HT-29 (cell line): ENCODE results near the gene PSAPL1. TPM values are rescaled to one million over a fixed set of nuclear protein-coding genes. Genes with fewer than 3 reads are reported as not detected.
A peak's percentile ranks its signal among the peaks of the same experiment; 100 is the strongest.

Experiments used
- DNase-seq: peaks from one replicate; pipeline ENCODE4 v3.0.0-alpha.2; 2015; ENCODE audit warnings: low spot score
- total RNA-seq: library from RNA; depleted of rRNA; stranded (reverse); fragments of >200 nt; shearing (Covaris generic); gene quantifications from 2 replicates; pipeline ENCODE4 v1.2.3, GENCODE V29; 2014; rRNA removed

The PSAPL1 gene, protein sequence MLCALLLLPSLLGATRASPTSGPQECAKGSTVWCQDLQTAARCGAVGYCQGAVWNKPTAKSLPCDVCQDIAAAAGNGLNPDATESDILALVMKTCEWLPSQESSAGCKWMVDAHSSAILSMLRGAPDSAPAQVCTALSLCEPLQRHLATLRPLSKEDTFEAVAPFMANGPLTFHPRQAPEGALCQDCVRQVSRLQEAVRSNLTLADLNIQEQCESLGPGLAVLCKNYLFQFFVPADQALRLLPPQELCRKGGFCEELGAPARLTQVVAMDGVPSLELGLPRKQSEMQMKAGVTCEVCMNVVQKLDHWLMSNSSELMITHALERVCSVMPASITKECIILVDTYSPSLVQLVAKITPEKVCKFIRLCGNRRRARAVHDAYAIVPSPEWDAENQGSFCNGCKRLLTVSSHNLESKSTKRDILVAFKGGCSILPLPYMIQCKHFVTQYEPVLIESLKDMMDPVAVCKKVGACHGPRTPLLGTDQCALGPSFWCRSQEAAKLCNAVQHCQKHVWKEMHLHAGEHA
- total RNA-seq: not detected in 2 replicates

GRCh38 chr4:7434766-7435150 lies at the start of gene PSAPL1:
PSAPL1 (minus strand) TSS chr4:7434930; CDS start chr4:7434879, 51 bp downstream.
- DNase-seq: peak; percentile 29

DNA sequence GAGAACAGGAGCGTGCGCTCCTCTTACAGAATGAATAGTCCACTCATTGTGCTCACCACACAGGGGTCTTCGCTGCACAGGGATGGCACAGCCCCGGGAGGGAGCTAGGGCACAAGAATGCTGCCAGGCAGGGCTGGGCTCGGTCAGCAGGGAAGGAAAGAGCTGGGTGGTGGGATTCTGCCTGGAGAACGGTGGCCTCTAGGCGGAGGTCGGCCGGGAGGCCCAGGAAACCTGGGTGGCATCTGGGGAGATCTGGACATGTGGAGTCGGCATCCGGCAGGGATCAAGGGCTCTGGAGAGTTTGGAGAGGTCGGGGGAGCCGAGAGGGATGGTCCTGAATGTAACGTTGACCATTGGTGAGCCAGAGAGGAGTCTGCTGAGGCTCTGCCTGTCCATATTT lies 46.5 kb upstream of the PSAPL1 start:
- DNase-seq: no peak

GRCh38 chr4:7480423-7480822 lies 45.7 kb upstream of the PSAPL1 start:
- DNase-seq: no peak

GRCh38 chr4:7478665-7479064 lies 43.9 kb upstream of the PSAPL1 start:
- no peak for DNase-seq

DNA sequence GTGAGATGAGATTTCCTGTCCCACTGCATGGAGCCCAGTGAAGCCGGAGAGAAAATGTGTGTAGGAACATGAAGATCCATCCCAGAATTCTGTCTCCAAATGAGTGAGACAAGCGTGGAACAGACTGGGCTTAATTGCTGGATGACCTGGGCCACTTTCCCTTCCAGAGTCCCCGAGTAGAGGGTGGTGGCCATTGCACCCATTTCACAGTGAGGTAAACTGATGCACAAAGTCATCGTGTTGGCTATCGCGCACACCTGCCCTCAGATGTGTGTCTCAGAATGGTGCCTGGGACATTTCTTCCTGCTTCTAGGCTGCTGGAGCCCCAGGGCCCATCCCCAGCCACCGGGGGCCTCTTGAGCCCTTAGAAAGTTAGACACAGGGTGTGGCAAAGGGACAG lies 43.0 kb upstream of the PSAPL1 start:
- DNase-seq: no peak

DNA sequence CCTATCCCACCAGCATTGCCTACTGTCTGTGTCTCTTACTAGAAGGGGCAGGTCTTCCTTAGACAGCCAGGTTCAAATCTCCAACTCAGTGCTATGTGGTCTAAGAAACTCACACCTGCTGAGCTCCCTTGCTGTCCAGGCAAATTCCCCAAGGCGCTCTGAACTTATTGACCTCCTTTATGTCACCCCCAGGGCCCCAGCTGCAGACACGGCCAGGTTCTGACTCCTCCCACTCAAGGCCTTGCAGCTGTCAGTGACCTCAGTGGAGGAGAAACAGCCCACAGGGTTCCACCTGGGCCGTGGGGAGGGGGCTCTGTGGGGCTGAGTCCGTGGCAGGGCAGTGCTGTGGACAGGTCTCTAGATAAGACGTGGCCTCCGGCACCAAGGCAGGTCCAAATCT lies 42.1 kb upstream of the PSAPL1 start:
- no peak for DNase-seq

DNA sequence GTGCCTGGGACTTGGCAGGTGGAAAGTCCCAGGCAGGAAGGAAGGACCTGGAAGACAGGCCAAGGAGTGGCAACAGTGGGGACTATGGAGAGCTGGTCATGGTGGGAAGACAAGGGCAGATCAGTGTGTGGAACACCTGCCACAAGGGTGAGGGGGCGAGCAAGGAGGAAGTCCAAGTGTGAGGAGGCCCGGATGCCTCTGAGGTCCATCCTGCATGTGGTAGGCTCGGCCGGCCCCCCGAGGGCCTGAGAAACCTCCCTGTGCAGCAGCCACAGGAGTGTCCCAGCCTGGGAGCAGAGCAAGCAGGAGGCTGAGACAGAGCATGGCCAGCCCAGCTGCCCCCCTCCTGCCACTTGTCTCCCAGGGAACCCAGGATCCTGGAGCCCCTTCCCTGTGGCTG lies 40.5 kb upstream of the PSAPL1 start:
- no peak for DNase-seq

DNA sequence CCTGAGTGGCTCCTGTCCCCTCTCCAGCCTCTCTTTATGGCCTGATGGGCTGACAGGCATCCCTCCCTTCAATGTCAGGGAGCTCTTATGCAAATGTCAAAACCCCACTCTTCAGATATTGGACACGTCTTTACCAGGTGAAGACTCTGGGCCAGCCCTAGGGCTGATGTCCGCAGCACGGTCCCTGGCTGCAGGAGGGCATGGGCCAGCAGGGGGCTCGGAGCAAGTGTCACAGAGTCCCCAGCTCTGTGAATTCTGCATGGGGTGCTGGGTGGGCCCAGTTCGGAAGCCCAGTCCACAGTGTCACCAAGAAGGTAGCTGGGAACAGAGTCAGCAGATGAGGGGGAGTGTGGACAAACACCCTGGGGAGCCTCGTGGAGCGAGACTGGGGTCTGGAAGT lies 39.6 kb upstream of the PSAPL1 start:
- no peak for DNase-seq

GRCh38 chr4:7473081-7473480 lies 38.4 kb upstream of the PSAPL1 start:
- no peak for DNase-seq

DNA sequence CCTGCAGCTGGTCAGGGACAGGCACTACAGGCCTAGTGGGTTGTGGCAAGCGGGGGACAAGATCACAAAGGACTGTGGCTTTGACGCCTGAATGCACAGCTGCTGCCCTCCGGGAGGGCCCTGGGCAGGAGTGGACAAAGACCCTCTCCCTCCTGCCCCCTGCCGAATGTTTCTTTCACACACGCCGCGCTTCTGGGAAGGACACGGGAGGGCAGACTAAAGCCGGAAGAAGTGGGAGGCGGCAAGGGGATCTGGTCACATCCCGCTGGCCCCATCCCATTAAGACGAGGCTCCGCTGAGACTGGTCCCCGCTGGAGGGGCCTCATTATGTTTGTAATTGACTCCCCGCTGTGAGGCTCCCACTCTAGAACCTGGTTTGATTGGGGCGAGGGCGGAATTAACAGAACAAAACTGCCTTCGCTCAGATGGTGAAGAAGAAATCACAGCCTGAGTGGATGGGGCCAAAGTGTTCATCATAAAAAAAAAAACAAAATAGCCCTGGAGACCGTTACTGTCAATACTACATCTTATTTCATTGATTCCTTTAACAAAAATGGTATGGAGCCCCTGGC lies 37.8 kb upstream of the PSAPL1 start:
- DNase-seq: no peak

DNA sequence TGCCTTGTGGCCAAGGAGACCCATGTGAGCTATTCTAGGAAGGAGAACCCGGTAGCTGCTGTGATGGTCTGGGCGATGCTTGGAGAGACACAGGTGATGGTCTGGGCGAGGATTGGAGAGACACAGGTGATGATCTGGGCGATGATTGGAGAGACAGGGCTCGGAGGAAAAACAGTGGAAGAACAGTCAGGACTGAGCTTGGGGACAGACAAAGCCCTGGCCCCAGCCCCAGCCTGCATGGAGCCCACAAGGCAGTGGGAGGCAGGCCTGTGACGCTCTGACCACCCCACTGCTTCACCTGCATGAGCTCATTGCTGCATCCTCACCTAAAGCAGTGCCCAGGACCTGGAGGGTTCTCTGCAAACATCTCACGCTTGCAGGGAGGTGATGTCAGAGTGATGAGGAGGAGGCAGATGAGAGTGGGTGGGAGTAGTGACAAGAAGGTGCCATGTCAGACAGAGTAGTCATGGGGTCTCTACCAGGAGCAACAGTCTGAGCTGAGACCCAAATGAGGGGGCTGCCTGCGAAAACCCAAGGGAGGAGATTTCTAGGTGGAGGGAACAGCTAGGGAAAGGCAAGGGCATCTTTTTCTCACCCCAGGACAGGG lies 35.9 kb upstream of the PSAPL1 start:
- no peak for DNase-seq

DNA sequence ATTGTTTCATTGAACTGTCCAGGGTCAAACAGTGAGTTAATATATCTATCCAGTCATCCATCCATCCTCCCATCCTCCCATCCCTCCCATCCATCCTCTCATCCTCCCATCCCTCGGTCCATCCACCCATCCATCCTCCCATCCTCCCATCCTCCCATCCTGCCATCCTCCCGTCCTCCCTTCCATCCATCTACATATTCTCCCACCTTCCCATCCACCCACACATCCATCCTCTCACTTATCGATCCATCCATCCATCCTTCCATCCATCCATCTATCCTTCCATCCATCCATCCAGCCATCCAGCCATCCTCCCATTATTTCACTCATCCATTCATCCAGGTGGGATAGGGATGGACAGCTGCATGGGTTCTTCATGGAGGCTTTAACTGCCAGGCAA lies 35.4 kb upstream of the PSAPL1 start:
- DNase-seq: no peak

DNA sequence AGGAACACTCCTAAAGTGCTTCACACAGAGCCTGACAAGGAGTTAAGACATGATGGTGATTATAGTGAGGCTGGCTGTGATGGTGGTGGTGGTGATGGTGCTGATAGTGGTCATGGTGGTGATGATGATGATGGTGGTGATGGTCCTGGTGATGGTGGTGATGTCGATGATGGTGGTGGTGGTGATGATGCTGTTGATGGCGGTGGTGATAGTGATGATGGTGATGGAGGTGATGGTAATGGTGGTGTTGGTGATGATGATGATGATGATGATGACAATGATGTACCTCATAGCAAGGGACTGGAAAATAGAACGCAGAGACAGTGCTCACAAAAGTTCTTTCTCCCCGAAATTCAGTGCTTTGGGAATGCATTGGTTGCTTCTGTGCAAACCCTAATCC lies 34.3 kb upstream of the PSAPL1 start:
- no peak for DNase-seq

DNA sequence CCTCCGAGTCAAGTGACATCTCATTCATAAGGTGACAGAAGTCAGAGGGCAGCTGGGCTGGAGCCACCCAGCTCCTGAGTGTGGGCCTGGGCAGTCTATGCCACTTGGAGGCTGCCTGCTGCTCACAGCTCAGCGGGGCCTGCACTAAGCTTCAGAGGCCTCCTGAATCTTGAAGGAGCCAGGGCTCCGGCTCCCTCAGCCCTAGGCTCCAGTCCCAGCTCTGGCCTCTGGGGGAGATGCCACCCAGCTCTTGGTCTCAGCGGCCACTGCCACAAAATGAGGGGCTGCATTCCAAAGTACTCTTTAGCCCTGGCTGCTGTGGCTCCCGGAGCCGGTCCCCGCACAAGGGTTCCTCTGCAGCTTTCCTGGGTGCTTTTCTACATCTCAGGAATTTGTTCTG lies 32.7 kb upstream of the PSAPL1 start:
- no peak for DNase-seq

DNA sequence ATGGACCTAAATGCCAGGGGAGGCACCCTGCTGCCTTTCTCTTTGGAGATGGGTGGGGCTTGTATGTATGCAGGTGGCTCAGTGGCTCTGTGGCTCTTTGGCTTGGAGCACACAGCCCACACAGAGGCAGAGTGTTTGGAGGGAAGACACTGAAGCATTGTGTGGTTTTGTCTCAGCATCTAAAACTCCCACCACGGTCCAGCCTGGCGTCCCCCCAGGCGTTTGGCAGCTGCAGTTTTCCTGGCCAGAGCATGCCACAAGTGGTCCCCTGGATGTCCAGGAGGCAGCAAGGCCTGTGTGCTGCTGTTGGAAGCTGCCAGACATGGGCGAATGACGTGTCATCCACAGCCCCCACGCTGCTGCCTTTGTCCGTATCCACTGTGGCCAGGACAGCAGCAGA lies 32.2 kb upstream of the PSAPL1 start:
- no peak for DNase-seq

DNA sequence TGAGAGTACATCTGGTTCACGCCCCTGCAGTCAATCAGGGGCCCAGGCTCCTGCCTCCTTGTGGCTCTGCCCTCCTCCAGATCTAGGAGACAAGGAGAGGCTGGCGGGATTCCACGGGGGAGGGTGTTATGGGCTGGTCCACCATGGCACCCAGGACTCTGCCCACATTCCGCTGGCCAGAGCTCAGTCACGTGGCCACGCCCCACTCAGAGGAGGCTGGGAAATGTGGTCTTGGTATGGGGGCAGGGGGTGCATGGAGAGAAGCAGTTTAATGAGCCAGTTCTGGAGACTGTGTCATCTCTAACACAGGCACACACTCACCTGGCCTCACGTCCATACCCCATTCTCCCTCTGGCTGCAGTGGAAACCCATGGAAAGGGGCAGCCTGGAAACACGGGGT lies 31.5 kb upstream of the PSAPL1 start:
- DNase-seq: no peak

- no peak for DNase-seq
Observed at GRCh38 chr4:7465017-7465416, 30.3 kb upstream of the PSAPL1 start.

DNA sequence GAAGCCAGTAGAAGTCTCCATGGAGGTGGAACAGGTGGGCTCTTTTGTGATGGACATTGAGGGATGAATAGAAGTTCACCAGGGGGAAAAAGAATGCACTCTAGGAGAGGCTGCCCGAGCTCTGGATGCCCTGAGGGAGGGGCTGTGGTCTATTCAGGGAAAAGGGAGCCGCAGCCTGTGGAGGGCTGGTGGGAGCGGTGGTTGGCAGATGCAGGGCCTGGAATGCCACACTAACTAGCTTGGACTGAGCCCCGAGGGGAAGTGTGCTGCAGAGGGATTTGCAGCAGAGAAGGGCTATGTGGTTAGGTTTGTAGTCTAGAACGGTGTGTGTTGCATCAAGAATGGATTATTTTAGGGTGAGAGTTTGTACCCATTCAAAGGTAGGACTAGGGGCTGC lies 29.5 kb upstream of the PSAPL1 start:
- no peak for DNase-seq

DNA sequence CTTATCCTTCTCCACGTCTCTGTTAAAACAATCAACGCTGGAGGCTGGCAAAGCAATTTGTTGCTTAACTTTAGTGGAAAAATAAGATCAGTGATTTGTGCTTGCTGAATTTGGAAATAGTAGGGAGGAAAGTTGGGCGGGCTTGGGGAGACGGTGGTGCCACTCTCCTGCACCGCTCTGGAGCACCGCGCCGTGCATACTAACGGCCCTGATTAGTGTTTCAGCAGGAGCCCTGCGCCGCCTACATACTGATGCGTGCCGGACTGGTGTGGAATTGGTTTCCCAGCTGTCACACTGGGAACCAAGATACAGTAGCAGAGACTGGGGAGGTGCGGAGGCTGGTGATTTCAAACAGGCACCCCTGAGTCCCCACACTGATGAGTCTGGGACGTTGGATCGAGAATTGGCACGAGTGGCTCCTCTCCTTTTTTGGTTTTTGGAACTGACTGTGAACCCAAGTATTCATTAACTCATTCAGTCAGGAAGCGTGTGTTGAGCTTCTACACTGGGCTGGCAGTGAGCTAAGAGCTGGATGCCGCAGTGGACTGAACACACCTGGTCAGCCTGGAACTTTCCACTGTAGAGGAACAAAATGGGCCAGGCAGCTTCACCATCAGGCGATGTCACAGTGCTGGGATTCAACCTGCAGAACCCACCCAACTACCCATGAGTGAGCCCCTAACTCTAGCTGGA lies 29.0 kb upstream of the PSAPL1 start:
- DNase-seq: no peak

DNA sequence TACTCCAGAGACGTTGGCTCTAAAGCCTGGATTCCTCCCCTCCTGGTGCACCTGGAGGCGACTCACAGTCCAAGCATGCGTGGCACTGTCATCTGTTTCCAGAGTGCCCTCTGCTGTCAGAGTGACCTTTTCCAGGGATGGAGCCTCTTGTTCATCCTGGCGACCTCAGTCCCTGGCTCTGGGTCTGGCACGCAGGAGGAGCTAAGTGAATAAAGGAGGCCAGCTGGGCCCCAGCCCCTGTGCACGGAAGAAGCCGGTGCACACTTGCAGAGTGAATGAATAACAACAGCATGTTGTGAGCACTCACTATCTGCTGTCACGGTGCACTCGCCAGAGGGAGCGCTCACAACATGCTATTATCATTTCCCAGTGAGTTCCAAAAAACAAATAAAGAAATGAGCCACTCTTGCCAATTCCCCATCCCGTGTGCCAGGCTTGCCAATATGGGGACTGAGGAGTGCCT lies 27.8 kb upstream of the PSAPL1 start:
- DNase-seq: peak; percentile 42

GRCh38 chr4:7461230-7461629 lies 26.5 kb upstream of the PSAPL1 start:
- DNase-seq: no peak

DNA sequence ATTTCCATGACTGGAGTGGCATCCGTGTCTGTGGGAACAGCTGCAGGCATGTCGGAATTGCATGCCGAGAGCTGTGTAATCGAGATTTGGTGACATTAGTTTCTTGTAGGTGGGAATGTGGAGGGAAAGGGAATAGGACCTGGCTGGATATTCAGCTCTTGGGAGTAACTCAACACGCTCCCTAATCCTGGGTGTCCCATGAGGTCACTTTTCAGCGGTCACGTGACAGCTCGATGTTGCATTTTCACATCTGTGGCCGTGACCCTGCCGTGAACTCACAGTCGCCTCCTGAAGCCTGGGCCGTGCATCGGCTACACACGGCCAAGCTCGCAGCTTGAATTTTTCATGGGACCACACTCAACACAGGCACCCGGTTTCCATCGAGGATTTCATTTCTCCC lies 25.8 kb upstream of the PSAPL1 start:
- no peak for DNase-seq
